ENCODE results near the gene SYCP2L.
"Not testable (repeated sequence)": the region's sequence is repeated elsewhere in the genome, so short reads cannot be mapped to it uniquely, and the experiment has no call there.

The SYCP2L gene

DNA sequence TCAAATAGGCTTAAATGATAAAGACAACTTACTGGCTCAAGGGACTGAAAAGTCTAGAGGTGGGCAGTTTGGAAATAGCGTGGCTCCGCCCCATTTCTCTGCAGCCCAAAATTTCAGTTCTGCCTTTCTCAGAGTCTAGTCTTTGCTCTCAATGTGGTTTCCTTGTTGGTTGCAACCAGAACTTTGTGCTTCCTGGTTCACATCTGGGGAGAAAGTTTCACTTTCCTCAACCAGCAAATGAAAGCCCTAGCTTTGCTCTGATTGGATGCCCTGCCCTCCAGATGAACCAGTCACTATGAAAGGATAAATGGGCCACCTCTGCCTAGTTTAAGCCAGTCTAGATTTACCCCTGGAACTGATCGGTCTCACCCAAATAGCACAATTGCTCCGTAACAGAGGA lies 14.9 kb downstream of the SYCP2L start:
- Histone ChIP-seq H3K9me3 (ENCODE audit: insufficient read depth, low read depth, low read length) (no peaks in the 10 kb centered on the region), H3K27me3 (ENCODE audit: insufficient read depth, low read length) (no peaks in the 10 kb centered on the region), H3K4me3 (ENCODE audit: low read depth, low read length) (no peak overlapping the region), H3K9ac (ENCODE audit: low read length) (no peak overlapping the region), H2AK5ac (ENCODE audit: low read length) (no peak overlapping the region), H2BK12ac (ENCODE audit: low read length) (no peak overlapping the region), H3K14ac (ENCODE audit: low read length) (no peak overlapping the region), H3K27ac (ENCODE audit: low read depth, low read length) (no peak overlapping the region), H4K12ac (ENCODE audit: low read depth, low read length) (no peak overlapping the region), H3K79me2 (ENCODE audit: control insufficient read depth, insufficient read depth, low read length, poor library complexity) (no peaks in the 10 kb centered on the region), H3K4me1 (ENCODE audit: control insufficient read depth in 1 of 2, insufficient read depth in 2 of 2, low read length in 2 of 2) (no peaks in the 10 kb centered on the region), H3K23ac (ENCODE audit: low read length) (no peak overlapping the region), H4K91ac (ENCODE audit: low read depth, low read length) (no peak overlapping the region), H3K79me1 (ENCODE audit: low read length) (no peaks in the 10 kb centered on the region), H4K8ac (ENCODE audit: low read depth, low read length) (no peak overlapping the region), H3K4me2 (ENCODE audit: low read length) (no peak overlapping the region), H2BK120ac (ENCODE audit: insufficient read depth, low read length, poor library complexity) (no peak overlapping the region), H3K18ac (ENCODE audit: low read length) (no peak overlapping the region), H2BK5ac (ENCODE audit: low read depth, low read length, poor library complexity) (no peak overlapping the region), H2AFZ (ENCODE audit: insufficient read depth, low read length, poor library complexity) (no peak overlapping the region), H3K4ac (ENCODE audit: low read depth, low read length) (no peak overlapping the region), H3K36me3 (ENCODE audit: control insufficient read depth in 1 of 2, insufficient read depth in 2 of 2, low read length in 2 of 2) (peaks cover 0 to 4% of the 10 kb centered on the region in 2 experiments)
- no peak for DNase-seq
- no CpG with 5 or more reads among the region's 4 CpGs for WGBS (ENCODE audit: extremely low coverage, insufficient coverage, insufficient read length)

GRCh38 chr6:10904015-10904414 lies 17.2 kb downstream of the SYCP2L start:
- Histone ChIP-seq H3K14ac (ENCODE audit: low read length) (no peak overlapping the region), H3K79me2 (ENCODE audit: control insufficient read depth, insufficient read depth, low read length, poor library complexity) (no peaks in the 10 kb centered on the region), H3K9ac (ENCODE audit: low read length) (no peak overlapping the region), H2AK5ac (ENCODE audit: low read length) (no peak overlapping the region), H3K18ac (ENCODE audit: low read length) (no peak overlapping the region), H3K23ac (ENCODE audit: low read length) (no peak overlapping the region), H4K12ac (ENCODE audit: low read depth, low read length) (no peak overlapping the region), H3K4me2 (ENCODE audit: low read length) (no peak overlapping the region), H3K4ac (ENCODE audit: low read depth, low read length) (no peak overlapping the region), H3K27ac (ENCODE audit: low read depth, low read length) (no peak overlapping the region), H2AFZ (ENCODE audit: insufficient read depth, low read length, poor library complexity) (no peak overlapping the region), H3K4me1 (ENCODE audit: control insufficient read depth in 1 of 2, insufficient read depth in 2 of 2, low read length in 2 of 2) (no peaks in the 10 kb centered on the region), H3K36me3 (ENCODE audit: control insufficient read depth in 1 of 2, insufficient read depth in 2 of 2, low read length in 2 of 2) (no peaks in the 10 kb centered on the region), H4K8ac (ENCODE audit: low read depth, low read length) (no peak overlapping the region), H3K79me1 (ENCODE audit: low read length) (no peaks in the 10 kb centered on the region), H2BK120ac (ENCODE audit: insufficient read depth, low read length, poor library complexity) (no peak overlapping the region), H3K27me3 (ENCODE audit: insufficient read depth, low read length) (no peaks in the 10 kb centered on the region), H2BK5ac (ENCODE audit: low read depth, low read length, poor library complexity) (no peak overlapping the region), H3K9me3 (ENCODE audit: insufficient read depth, low read depth, low read length) (no peaks in the 10 kb centered on the region), H2BK12ac (ENCODE audit: low read length) (no peak overlapping the region), H4K91ac (ENCODE audit: low read depth, low read length) (no peak overlapping the region), H3K4me3 (ENCODE audit: low read depth, low read length) (no peak overlapping the region)
- DNase-seq, result no peak
- no CpG with 5 or more reads among the region's 7 CpGs for WGBS (ENCODE audit: extremely low coverage, insufficient coverage, insufficient read length)

- H3K27me3 ChIP-seq (ENCODE audit: insufficient read depth, low read length), result no peaks in the 10 kb centered on the region
- no peak overlapping the region for H2AFZ ChIP-seq (ENCODE audit: insufficient read depth, low read length, poor library complexity)
- no peaks in the 10 kb centered on the region for H3K9me3 ChIP-seq (ENCODE audit: insufficient read depth, low read depth, low read length)
- no peak overlapping the region for H4K8ac ChIP-seq (ENCODE audit: low read depth, low read length)
- no peak overlapping the region for H3K23ac ChIP-seq (ENCODE audit: low read length)
- no peak overlapping the region for H2AK5ac ChIP-seq (ENCODE audit: low read length)
- no peak overlapping the region for H4K12ac ChIP-seq (ENCODE audit: low read depth, low read length)
- no CpG with 5 or more reads among the region's 1 CpG for WGBS (ENCODE audit: extremely low coverage, insufficient coverage, insufficient read length)
- no peak overlapping the region for H2BK12ac ChIP-seq (ENCODE audit: low read length)
- H3K4me1 ChIP-seq (ENCODE audit: control insufficient read depth in 1 of 2, insufficient read depth in 2 of 2, low read length in 2 of 2), result no peaks in the 10 kb centered on the region
- H3K4me3 ChIP-seq (ENCODE audit: low read depth, low read length), result no peak overlapping the region
- no peak overlapping the region for H3K4me2 ChIP-seq (ENCODE audit: low read length)
- no peak overlapping the region for H2BK120ac ChIP-seq (ENCODE audit: insufficient read depth, low read length, poor library complexity)
- H4K91ac ChIP-seq (ENCODE audit: low read depth, low read length), result no peak overlapping the region
- H3K18ac ChIP-seq (ENCODE audit: low read length), result no peak overlapping the region
- no peaks in the 10 kb centered on the region for H3K79me2 ChIP-seq (ENCODE audit: control insufficient read depth, insufficient read depth, low read length, poor library complexity)
- H3K79me1 ChIP-seq (ENCODE audit: low read length), result no peaks in the 10 kb centered on the region
- H3K4ac ChIP-seq (ENCODE audit: low read depth, low read length), result no peak overlapping the region
- no peak overlapping the region for H3K9ac ChIP-seq (ENCODE audit: low read length)
- H3K27ac ChIP-seq (ENCODE audit: low read depth, low read length), result no peak overlapping the region
- H3K36me3 ChIP-seq (ENCODE audit: control insufficient read depth in 1 of 2, insufficient read depth in 2 of 2, low read length in 2 of 2), result no peaks in the 10 kb centered on the region
- no peak overlapping the region for H2BK5ac ChIP-seq (ENCODE audit: low read depth, low read length, poor library complexity)
- DNase-seq, result no peak
- H3K14ac ChIP-seq (ENCODE audit: low read length), result no peak overlapping the region
These were observed 21.4 kb downstream of the SYCP2L start for GRCh38 chr6:10908228-10908627.

- H3K27ac ChIP-seq (ENCODE audit: low read depth, low read length); H3K27me3 ChIP-seq (ENCODE audit: insufficient read depth, low read length); H3K9me3 ChIP-seq (ENCODE audit: insufficient read depth, low read depth, low read length); H2BK12ac ChIP-seq (ENCODE audit: low read length); H3K9ac ChIP-seq (ENCODE audit: low read length); H3K79me2 ChIP-seq (ENCODE audit: control insufficient read depth, insufficient read depth, low read length, poor library complexity); H2BK120ac ChIP-seq (ENCODE audit: insufficient read depth, low read length, poor library complexity); H2BK5ac ChIP-seq (ENCODE audit: low read depth, low read length, poor library complexity); H3K14ac ChIP-seq (ENCODE audit: low read length); H4K8ac ChIP-seq (ENCODE audit: low read depth, low read length); H3K79me1 ChIP-seq (ENCODE audit: low read length); H3K4me2 ChIP-seq (ENCODE audit: low read length); H3K36me3 ChIP-seq (ENCODE audit: control insufficient read depth in 1 of 2, insufficient read depth in 2 of 2, low read length in 2 of 2); H2AFZ ChIP-seq (ENCODE audit: insufficient read depth, low read length, poor library complexity); H3K4ac ChIP-seq (ENCODE audit: low read depth, low read length); H2AK5ac ChIP-seq (ENCODE audit: low read length); H3K4me1 ChIP-seq (ENCODE audit: control insufficient read depth in 1 of 2, insufficient read depth in 2 of 2, low read length in 2 of 2); H4K91ac ChIP-seq (ENCODE audit: low read depth, low read length); DNase-seq; H3K23ac ChIP-seq (ENCODE audit: low read length); H3K4me3 ChIP-seq (ENCODE audit: low read depth, low read length); H4K12ac ChIP-seq (ENCODE audit: low read depth, low read length); H3K18ac ChIP-seq (ENCODE audit: low read length): not testable (repeated sequence)
- WGBS (ENCODE audit: extremely low coverage, insufficient coverage, insufficient read length), result no CpG with 5 or more reads among the region's 3 CpGs
These were observed 32.7 kb downstream of the SYCP2L start for GRCh38 chr6:10919520-10919919.

Data from trophoblast cell (in vitro differentiated cells and primary cell).